ENCODE measurements around the gene NHLRC3.
"Not testable (repeated sequence)": the region's sequence is repeated elsewhere in the genome, so short reads cannot be mapped to it uniquely, and the experiment has no call there.

Gene NHLRC3

GRCh38 chr13:39037880-39038568 lies at the start of gene NHLRC3, which contains the start of gene PROSER1:
TSS of gene NHLRC3 (plus strand) at chr13:39038456. CDS start at chr13:39038640, 184 bp downstream.
TSS of gene PROSER1 (minus strand) at chr13:39038089. CDS start at chr13:39037242, 847 bp downstream.
- DNase-seq = peak; percentile 88

- DNase-seq = no peak
Measured at GRCh38 chr13:38990693-38991092, 47.6 kb upstream of the NHLRC3 start, which contains the start of gene STOML3. TSS of gene STOML3 (minus strand) at chr13:38990831. CDS start at chr13:38990721, 110 bp downstream.

DNA sequence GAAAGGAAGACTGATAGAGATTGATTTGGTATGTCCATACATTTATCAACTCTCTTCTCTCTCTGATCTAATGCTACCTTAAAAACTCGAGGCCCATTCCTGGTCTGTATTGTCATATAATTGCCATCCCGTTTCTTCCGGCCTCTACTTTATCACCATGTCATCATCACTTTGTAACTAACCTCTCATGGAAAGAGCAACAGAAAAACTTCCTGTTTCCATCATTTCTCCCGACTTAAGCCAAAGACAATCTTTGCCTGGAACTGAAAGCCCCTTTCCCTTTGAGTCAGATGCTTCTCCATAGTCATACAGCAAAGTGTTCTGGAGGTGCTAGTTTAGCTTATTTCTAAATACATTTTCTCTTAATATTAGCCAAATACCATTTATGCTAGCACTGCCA lies 44.9 kb upstream of the NHLRC3 start:
- DNase-seq = no peak

DNA sequence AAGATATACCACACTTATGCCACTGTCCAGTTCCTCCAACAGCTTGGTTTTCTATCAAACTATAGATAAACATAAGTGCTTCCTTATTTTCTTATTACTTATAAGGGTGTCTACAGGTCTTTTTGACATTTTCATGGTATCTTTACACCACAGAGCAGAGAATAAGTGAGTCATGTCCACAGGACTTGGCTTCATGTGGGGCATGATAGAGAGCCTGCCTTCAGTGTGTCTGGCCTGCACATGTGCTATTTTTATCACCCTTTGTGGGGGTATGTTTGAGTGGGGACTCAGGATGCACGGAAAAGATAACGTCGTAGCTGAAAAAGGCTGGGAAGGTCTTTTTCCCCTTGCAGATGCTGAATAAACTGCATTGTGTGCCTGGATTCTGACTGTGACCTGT lies 39.5 kb upstream of the NHLRC3 start:
- no peak for DNase-seq

DNA sequence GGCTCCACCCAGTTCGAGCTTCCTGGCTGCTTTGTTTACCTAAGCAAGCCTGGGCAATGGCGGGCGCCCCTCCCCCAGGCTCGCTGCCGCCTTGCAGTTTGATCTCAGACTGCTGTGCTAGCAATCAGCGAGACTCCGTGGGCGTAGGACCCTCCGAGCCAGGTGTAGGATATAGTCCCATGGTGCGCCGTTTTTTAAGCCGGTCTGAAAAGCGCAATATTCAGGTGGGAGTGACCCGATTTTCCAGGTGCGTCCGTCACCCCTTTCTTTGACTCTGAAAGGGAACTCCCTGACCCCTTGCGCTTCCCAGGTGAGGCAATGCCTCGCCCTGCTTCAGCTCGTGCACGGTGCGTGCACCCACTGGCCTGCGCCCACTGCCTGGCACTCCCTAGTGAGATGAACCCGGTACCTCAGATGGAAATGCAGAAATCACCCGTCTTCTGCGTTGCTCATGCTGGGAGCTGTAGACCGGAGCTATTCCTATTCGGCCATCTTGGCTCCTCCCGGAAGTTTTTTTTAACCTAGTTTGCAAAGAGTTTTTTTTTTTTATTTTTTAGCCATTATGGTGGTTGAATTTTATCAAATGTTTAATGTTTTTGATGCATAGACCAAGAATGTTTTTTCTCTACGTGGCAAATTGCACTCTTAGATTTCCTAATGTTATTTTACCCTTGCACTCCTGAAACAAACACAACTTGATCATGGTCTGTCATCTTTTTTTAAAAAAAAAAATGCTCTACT lies 31.7 kb upstream of the NHLRC3 start:
- not testable (repeated sequence) for DNase-seq

DNA sequence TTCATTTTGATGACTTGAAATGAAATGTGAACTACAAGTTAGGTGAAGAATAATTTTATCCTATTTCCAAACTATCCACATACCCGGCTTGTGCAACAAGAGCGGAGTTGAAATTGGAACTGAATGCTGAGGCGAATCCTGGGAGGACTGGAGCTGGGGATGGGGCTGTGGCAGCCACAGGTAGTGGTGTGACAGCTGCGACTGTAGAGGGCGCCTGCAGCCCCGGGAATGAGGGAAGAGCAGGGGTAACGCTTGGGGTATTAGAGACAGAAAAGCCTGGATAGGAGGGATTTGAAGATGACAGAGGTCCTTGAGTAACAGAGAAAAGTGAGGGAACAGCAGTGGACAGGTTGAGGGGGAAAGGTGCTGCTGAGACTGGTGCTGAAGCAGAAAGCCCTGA lies 25.6 kb upstream of the NHLRC3 start:
- no peak for DNase-seq

DNA sequence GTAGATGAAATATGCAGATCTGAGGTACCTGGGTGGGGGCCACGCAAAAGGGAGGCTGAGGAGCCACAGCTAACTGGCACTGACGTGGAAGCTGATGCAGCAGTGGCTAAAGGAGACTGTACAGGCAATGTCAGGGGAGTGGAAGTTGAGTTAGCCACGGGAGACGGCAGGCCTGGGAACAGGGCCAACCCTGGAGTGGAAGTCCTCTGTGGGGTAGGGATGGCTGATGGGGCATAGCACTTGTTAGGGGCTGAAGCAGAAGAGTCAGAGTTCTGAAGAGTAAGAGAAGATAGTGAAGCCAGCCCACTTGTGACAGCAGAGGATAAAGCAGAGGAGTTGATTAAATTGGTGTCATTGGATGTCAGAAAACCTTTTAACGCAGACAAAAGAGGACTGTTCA lies 24.8 kb upstream of the NHLRC3 start:
- DNase-seq = no peak

DNA sequence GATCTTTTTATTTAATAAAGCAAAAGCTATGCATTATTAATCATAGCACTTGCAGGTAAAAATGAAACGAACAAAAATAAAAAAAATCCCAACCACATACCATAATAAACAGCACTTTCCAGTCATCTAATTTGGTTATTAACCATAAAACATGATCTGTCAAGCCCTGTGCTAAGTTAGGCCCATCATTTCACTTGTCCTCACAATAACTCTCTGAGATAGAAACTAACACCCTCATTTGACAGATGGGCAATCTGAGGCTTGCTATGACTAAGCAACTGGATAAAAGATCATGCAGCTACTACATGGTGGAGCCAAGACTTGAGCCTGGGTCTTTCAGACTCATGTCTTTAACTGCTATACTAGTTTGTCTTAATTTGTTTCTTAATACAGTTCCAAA lies 22.2 kb upstream of the NHLRC3 start:
- DNase-seq = no peak

GRCh38 chr13:39016787-39017186 lies 21.5 kb upstream of the NHLRC3 start:
- DNase-seq = no peak

DNA sequence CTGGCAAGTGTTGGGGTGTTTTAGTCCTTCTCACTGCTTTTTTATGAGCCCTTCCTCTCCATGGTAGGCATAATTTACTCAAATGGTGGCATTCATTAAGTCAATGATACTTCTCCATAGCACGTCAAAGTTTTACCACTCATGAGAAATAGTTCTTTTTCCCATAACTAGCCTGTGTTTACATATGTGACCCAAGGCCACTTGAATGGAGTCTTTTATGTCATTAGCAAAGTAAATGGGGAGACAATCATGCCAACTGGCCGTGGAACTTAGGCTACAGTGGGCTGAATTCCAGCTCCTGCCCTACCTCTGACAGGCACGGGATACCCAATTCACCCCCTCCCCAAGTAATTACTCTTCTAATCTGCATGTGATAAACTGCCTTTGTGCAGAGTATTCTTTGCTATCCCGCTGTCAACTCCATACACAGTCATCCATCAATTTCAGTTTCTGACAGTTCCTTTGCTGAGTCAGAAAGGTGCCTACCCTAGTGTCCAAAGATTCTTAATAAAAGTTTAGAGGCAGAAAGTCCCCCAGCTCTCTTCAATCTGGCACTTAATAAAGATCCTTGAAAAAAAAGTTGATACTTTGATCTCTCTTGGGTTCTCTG lies 17.3 kb upstream of the NHLRC3 start:
- no peak for DNase-seq

- DNase-seq = no peak
Measured at GRCh38 chr13:39023316-39023715, 14.9 kb upstream of the NHLRC3 start.

DNA sequence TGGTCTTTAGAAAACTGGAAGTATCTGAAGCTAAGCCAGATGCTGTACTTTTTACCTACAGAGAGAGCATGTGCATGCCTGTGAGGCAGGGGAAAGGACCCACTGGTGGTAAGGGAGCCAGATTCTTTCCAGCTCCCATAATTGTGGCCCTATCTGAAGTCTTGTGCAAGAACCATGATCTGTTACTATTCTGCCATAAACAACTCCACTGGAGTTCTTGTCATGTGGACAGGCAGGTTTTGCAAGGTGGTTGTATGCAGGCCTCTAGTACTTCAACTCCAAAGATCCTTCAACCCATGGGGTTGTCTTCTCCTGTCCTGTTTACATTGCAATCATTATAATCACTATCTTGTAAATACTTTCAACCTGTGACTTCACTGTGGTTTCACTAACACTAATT lies 14.5 kb upstream of the NHLRC3 start:
- DNase-seq = no peak

GRCh38 chr13:39025433-39025839 lies 12.8 kb upstream of the NHLRC3 start:
- DNase-seq = no peak

- DNase-seq = no peak
Measured at GRCh38 chr13:39032150-39032549, 6.1 kb upstream of the NHLRC3 start.

- DNase-seq = no peak
Measured at GRCh38 chr13:39034085-39034484, 4.2 kb upstream of the NHLRC3 start.

- no peak for DNase-seq
Measured at GRCh38 chr13:39035204-39035603, 3.1 kb upstream of the NHLRC3 start.

DNA sequence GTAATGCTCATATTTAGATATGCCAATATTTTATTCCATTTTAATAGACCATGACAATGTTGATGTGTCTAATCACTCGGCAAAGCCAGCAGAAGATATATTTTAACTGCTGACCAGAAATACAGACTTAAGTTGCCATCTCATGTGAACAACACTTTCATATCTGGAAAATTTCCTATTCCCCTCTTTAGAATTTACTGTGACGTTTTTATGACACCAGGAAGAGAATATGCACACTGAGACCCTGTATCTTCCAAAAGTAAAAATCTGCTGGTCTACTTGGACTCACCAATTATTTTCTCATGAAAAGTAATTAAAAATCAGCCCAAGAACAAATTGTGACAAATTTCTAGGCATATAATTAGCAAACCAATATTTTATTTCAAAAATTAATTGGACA lies 2.5 kb upstream of the NHLRC3 start:
- no peak for DNase-seq

DNA sequence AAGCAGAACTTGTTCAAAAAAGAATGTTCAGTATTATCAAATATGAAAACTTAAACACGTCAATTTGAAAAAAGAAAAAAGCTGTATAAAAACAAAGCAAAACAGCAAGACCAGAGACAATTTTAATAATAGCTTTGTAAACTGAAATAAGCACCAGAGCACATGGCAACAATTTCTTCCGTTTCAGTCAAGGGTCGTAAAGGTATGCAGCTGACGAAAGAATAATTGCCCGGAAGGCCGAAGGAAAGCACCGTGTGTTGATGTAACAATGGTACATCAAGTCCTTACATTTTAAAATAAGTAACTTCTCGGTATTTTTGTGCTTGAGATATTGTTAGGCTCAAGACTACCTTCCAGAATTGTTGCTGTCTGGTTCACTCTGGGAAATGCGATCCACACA lies 2.0 kb upstream of the NHLRC3 start:
- DNase-seq = no peak

GRCh38 chr13:39037410-39037879 lies 811 bp upstream of the NHLRC3 start:
- DNase-seq = peak; percentile 9

- no peak for DNase-seq
Measured at GRCh38 chr13:39038569-39039030, 344 bp downstream of the NHLRC3 start.

GRCh38 chr13:39039041-39039440 lies 785 bp downstream of the NHLRC3 start:
- DNase-seq = no peak

DNA sequence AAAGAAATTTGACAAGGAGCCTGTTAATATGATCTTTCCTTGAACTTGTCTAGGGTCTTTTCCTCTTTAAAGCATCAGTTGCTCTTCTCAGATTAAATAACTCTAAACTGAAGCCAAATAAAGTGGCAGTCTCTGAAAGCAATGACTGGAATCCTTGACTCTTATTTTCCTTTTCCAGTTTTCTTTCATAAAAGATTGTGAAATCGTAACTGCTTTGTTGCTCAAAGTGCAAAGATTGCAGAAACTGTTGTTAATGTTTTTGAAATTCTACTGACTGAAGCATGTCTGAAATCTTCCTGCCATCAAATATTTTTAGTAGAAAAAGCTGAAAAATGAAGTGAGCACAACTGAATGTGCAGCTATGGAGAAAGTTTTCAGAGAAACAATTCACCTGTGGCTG lies 1.9 kb downstream of the NHLRC3 start:
- DNase-seq = no peak

GRCh38 chr13:39044536-39044935 lies 6.3 kb downstream of the NHLRC3 start:
- DNase-seq = no peak

- DNase-seq = no peak
Measured at GRCh38 chr13:39047560-39047959, 9.3 kb downstream of the NHLRC3 start.

All from CD4-positive, alpha-beta T cell treated with Interferon gamma for 1 hour (primary cell).